NCI-H2227 (cell line): ENCODE results near the gene SDR39U1.

ENCODE experiments used
- DNase-seq: peaks from one replicate; lab custom pipeline; 2025; ENCODE audit not compliant: unreplicated experiment; lab: John Stamatoyannopoulos, UW

Gene SDR39U1

DNA sequence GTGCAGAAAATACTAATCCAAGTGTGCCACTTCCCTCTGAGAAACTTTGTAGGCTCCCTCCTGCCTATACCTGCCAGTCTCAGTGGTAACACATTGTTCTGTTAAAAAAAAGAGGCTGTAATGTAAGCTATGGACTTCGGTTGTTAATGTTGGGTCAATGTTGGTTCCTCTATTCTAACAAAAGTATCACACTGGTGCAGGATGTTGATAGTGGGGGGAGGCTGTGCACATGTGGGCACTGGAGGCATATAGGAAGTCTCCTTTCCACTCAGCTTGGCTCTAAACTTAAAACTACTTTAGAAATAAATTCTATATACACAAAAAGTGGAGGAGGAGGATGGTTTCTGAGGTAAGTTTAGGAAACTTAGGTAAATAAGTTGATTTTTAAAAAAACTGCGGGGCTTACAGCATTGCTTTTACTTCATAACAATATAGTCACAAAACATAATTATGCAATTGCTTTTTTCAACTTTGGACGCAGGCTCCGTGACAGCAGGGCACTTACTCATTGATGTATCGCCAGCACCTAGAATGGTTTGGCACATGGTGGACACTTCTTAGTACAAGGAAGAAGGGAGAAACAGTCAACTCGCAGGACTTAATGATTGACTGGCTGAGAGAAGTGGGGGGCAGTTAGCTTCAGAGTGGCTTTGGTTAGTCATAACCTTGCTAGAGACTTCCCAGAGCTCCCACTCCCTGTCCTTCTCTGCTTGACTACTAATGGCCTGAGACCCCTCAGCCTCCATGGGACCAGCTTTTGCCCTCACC lies 51.7 kb downstream of the SDR39U1 start:
- no peak for DNase-seq
